ENCODE data around the gene FAM204A.

Gene FAM204A

GRCh38 chr10:118341791-118342637, at the start of gene FAM204A:
FAM204A (minus strand) TSS chr10:118342324; CDS start chr10:118336415, 5,909 bp downstream.
- DNase-seq (ENCODE audit: low spot score), result peak; percentile 94

DNA sequence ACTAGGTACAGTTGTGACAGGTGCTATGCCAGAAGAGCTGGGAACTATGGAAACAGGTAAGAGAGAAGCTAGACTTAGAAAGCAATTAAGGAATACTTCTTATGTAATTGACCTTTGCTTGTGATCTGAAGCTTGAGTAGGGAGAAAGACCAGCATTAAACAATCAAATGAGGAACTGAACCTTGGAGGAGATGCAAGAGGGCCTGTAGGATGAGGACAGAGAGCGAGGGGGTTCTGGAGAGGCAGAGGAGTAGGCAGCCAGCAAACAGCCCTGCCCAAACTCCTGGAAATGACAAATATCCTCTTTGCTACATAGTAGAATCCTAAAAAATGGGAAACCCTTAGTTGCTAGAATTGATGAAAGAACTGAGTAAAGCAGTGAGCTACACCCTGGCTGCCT, 41.6 kb upstream of the FAM204A start:
- DNase-seq (ENCODE audit: low spot score), result no peak

DNA sequence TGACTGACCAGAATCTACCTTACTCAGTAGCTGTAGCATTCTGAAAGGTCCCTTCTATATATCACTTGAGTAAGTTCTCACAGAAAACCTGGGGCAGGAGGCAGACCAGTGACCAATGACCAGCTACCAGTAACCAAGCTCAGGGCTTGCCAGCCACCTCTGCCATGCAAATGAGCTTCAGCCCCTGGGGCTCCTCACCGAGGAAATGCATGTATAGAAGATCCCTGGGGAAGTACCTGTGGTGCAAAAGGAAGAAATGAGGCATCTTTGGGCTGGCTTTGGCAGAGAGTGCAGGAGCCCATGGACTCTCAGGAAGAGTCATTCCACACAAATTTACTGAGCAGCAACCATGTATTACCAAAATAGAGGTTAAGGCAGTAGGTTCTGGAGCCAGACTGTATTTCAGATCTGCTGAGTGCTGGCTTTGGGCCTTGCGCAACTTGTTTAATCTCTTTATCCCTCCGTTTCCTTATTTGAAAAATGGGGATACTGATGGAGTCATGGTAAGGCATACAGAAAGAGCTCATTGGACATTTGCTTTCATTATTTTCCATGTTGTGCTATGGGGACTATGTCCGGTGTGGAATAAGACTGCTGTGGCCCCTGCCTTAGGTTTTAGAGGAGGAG, 41.1 kb upstream of the FAM204A start:
- no peak for DNase-seq (ENCODE audit: low spot score)

- no peak for DNase-seq (ENCODE audit: low spot score)
Measured at GRCh38 chr10:118374404-118374803, 32.3 kb upstream of the FAM204A start.

- DNase-seq (ENCODE audit: low spot score), result no peak
Measured at GRCh38 chr10:118373786-118374185, 31.7 kb upstream of the FAM204A start.

- no peak for DNase-seq (ENCODE audit: low spot score)
Measured at GRCh38 chr10:118370499-118370898, 28.4 kb upstream of the FAM204A start.

DNA sequence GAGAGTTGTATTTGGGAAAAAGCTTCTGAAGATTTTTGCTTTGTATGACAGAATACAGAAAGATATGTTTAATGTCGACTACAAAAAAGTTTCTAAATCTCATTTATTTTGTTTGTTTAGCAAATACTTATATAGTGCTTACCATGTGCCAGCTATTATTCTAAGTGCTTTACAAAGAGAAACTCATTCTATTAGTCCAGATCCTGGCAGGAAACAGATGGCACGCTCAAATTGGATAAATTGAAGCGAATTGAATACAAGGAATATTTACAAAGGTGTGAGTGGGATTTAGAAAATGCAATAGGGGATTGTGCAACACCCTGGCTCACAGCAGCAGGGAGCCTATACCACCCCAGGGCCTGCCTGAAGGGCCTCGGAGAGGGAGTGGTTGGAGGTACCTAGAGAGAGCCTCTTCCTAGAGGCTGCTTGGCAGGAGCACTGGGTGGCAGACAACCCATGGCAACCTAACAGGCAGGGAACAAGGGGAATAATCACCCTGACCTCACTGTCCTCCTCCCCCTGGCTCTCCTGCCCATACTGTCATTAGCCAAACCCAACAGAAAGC, 27.6 kb upstream of the FAM204A start:
- no peak for DNase-seq (ENCODE audit: low spot score)

GRCh38 chr10:118365702-118366101, 23.6 kb upstream of the FAM204A start:
- no peak for DNase-seq (ENCODE audit: low spot score)

- no peak for DNase-seq (ENCODE audit: low spot score)
Measured at GRCh38 chr10:118362103-118362502, 20.0 kb upstream of the FAM204A start.

DNA sequence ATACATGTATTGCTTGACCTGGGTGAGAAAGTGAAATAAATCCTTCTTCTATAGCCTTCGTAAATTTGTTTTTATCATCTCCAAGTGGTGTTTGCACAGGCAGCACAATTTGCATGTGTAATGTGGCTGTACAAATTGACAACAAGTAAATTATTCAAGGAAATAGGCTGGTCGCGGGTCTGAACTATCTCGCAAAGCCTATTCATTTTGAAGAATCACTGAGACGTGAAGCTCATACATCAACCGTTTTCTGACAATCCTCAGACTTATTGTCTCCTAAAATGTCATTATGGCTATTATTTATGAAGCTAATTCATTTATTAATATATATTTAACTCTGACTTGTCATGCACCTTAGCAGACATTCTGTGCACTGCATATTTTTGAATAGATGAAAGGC, 16.2 kb upstream of the FAM204A start:
- DNase-seq (ENCODE audit: low spot score), result no peak

DNA sequence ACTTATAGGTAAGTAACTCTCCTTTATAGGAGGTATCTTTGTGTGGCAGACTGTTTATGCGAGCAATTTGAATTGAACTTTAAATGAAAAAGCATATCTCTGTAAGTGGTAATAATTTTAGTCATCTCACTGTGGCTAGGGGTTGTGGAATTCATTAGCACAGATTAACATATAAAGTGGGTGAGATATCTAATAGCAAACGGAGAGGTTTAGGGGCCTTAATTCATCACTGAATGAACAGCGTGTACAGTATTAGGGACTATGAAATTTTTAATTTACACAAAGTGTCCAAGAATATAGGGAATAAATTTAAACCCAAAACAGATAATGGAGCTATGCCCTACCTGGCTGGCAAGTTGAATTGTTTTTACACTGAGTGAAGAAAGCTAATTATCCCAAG, 15.7 kb upstream of the FAM204A start:
- DNase-seq (ENCODE audit: low spot score), result no peak

GRCh38 chr10:118356628-118357027, 14.5 kb upstream of the FAM204A start:
- no peak for DNase-seq (ENCODE audit: low spot score)

DNA sequence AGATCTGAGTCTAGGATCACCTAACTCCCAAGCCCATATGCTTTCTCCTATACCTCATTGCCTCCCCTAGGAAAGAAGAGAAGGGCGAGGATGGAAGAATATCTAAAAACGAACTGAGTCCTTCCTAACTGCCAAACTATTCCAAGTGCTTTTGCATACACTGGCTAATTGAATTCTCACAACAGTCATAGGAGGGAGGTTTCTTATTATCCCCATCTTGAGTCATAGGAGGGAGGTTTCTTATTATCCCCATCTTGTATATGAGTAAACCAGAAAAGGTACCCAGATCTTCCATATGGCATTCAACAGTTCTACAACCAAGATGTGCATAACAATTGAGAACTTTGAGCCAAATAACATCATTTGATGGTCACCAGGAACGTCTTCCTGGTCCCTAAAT, 13.1 kb upstream of the FAM204A start:
- DNase-seq (ENCODE audit: low spot score), result no peak

- no peak for DNase-seq (ENCODE audit: low spot score)
Measured at GRCh38 chr10:118349235-118349634, 7.1 kb upstream of the FAM204A start.

- DNase-seq (ENCODE audit: low spot score), result no peak
Measured at GRCh38 chr10:118343549-118343948, 1.4 kb upstream of the FAM204A start.

DNA sequence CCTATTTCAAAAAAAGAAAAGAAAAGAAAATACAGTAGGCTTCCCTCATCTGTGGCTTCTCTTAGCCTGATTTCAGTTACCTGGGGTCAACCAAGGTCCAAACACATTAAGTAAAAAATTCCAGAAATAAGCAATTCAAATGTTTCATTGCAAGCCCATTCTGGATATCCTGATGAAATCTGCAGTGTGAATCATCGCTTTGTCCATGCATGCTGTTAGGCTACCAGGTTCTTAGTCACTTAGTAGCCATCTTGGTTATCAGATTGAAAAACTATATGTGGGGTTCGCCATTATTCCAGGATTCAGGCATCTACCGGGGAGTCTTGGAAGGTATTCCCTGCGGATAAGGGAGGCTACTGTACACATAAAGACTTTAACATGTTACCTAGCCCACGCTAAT, 991 bp upstream of the FAM204A start:
- no peak for DNase-seq (ENCODE audit: low spot score)

DNA sequence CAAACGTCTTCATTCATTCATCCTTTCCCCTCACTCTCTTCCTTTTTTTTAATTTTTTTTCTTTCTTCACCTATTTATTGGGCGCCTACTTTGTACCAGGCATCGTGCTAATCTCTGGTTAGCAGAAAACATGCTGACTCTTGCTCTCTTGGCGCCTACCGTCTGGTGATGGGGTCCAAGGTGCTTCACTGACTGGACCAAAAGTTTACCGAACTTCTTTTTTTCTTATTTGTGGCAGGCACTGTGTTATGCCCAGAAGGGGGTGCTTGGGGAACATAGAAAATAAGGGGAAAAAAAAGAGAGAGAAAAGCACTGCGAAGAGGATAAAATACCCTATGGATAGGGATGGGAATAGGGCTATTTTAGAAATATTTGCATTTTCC, 505 bp upstream of the FAM204A start:
- no peak for DNase-seq (ENCODE audit: low spot score)

DNA sequence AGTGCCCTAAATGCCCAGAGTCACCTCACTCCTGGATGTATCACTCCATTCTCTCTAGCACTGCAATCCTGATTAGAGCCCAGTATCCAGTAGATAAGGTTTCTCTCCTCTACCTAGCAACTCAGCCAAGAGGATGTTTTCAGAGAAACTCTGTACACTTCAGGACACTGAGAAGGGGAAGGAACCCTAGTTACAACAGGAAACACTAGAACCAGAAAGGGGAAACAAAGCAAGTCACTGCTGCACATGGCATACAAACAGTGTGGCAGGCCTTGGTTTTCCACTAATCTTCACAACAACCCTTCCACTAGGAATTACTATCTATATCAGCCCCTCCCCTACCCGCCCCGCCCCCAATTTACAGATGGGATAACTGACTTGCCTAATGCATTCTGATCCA, 1.6 kb downstream of the FAM204A start:
- DNase-seq (ENCODE audit: low spot score), result no peak

GRCh38 chr10:118339111-118339510, 3.0 kb downstream of the FAM204A start:
- no peak for DNase-seq (ENCODE audit: low spot score)

- no peak for DNase-seq (ENCODE audit: low spot score)
Measured at GRCh38 chr10:118337356-118337755, 4.8 kb downstream of the FAM204A start.

DNA sequence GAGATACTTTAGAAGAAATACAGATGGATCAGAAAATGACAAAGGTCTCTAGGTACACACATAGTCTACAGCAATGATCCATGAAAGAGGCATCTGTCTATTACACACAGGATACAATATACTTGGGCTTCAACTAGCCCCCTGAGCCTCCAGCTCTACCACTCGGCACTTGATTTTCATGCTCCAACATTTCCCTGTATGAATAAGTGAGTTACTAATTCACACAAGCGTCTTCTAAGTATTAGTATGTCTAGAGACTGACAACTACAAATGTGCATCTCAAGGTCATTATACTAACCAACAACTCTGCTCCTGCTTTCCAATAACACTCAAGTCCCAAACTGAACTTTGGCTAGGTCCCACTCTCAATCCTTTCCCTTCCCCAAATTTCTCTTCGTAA, 8.3 kb downstream of the FAM204A start:
- no peak for DNase-seq (ENCODE audit: low spot score)

DNA sequence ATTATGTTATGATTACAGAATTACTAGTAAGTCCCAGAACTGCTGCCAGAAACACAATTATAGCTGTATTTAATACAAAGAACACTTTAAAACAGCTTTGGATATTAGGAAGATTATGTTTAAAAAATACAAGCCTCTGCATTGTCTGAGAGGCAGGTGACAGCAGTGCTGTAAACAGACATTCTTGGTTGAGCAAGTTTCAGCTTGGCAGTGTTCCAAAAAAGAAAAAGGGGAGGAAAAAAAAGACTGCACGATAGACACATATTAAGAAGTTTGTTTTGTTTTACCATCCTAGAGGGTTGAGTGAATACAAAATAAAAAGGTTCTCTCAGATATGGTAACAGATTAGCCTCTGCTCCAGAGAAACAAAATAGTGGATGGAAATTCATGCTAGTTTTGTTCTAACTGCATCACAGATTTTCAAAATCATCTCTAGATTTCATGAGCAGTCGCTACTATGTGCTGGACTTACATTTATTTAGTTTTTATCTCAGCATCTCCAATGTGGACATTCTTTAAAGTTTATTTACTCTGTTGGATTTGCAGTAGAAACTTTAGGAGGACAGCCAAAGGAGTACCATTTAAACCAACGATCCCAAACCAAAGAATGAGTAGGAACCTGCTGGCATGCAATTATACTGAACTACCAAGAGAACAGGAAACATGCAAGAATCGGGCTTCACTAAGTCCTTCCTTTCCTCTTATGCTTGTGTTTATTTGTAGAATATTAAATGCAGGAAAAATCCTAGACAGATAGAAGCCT, 9.0 kb downstream of the FAM204A start:
- no peak for DNase-seq (ENCODE audit: low spot score)

- DNase-seq (ENCODE audit: low spot score), result no peak
Measured at GRCh38 chr10:118332236-118332635, 9.9 kb downstream of the FAM204A start.
